HG03460 (cell line): ENCODE measurements around the gene TRIM31.

Experiments used
- ATAC-seq: cut with Tn5 transposase; IDR thresholded peaks from one replicate; pipeline ENCODE4 v1.9.1; 2021; ENCODE audit not compliant: unreplicated experiment

The TRIM31 gene, protein sequence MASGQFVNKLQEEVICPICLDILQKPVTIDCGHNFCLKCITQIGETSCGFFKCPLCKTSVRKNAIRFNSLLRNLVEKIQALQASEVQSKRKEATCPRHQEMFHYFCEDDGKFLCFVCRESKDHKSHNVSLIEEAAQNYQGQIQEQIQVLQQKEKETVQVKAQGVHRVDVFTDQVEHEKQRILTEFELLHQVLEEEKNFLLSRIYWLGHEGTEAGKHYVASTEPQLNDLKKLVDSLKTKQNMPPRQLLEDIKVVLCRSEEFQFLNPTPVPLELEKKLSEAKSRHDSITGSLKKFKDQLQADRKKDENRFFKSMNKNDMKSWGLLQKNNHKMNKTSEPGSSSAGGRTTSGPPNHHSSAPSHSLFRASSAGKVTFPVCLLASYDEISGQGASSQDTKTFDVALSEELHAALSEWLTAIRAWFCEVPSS

GRCh38 chr6:30113003-30113759, at the start of gene TRIM31:
TSS of gene TRIM31 (minus strand) at chr6:30113090. CDS start at chr6:30112805, 285 bp downstream.
- no peak for ATAC-seq

DNA sequence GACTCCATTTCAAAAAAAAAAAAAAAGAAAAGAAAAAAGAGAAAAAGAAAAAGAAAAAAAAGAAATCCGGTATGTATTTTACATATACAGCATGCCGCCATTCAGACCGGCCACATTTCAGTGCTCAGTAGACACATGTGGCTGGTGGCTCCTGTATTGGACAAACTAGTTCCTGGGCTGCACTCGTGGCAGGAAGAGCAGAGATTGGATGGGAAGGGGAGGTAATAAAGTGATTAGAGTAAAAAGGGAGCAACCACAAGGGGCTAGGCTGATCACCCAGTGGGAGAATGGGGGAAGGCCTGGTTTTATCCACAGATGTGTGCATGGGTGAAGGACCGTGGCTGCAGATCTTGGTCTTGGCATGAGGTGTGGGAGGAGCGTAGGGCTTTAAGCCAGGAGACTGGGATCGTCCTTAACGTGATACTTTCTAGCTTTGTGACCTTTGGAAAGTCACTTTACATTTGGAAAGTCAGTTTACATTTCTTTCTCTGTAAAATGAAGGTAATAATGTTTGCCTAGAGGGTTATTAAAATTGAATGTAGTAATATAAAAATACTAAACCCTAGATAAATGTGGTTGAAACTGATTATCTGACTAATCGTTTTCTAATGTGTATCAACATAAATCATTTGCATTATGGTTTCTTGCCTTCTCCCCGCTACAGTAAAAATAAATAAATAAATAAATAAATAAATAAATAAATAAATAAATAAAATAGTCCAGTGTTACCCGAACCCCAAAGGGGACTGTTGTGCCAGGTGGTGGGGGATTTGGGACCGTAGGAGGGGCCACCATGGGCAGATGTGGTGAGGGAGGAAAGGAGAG, 49.6 kb upstream of the TRIM31 start:
- ATAC-seq: no peak

DNA sequence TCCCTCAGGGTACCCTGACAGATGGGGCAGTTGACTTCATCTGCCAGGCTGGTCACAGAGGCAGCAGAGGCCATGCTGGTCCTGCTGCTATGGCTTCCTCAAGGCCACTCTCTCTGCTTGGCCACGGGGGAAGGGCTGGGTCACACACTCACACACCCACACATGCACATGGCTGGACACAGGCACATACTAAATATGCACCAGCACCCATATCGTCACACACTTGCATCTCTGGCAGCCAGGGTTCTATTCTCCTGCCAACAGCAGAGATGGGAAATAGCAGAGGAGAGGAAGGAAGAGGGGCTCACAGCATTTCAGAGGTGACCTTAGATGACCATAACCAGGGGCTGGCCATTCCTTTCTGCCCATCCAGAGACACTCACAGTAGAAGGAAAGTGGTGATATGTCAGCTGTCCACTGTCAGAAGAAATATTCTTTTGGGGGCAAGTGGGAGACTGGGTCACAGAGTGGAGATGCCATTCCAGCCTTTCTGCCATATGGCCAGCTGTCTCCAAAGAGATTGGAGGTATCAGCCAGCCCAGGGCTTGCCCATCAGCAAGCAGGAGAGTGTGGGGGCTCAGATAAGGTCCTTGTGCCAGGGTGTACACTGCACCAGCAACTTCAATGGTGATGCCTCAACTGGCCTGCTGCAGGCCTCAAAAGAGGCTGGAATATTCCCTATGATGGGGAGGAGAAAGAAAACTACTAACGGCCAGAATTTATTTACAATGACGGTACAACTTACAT, 48.1 kb upstream of the TRIM31 start, which contains the start of gene TRIM10:
TRIM10 (minus strand) TSS at position 427 of the 747 bp plus-strand sequence; CDS start at position 74, 353 bp downstream.
- ATAC-seq: no peak

DNA sequence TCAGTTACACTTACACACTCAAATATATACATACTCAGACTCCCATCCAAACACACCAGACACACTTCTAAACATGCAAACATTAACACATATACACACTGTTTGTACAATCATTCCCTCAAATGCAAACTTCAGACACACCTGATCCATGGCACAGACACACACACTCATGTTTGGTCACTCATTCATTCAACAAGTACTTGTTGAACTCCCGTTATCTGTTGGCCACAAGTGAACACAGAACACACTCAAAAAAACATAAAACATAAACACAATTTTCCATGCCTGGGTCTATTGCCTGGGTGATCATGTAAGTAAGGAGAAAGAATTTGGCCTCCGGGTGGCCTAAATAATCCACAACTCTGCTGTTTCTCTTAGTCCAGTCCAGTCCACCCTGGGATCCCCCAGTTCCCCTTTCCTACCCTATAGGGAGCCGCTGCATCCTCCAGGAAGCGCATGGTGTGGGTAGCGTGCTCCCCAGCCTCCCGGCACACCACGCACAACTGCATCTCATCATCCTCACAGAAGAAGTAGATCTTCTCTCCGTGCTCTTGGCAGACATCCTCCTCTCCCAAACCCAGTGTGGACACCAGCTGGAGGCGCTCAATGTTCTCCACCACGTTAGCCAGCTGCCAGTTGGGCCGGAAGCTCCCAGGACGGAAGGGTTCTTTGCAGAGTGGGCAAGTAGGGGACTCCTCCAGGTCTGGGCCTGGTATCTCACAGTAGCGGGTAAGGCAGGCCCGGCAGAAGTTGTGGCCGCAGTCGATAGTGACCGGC, 47.3 kb upstream of the TRIM31 start:
- no peak for ATAC-seq

DNA sequence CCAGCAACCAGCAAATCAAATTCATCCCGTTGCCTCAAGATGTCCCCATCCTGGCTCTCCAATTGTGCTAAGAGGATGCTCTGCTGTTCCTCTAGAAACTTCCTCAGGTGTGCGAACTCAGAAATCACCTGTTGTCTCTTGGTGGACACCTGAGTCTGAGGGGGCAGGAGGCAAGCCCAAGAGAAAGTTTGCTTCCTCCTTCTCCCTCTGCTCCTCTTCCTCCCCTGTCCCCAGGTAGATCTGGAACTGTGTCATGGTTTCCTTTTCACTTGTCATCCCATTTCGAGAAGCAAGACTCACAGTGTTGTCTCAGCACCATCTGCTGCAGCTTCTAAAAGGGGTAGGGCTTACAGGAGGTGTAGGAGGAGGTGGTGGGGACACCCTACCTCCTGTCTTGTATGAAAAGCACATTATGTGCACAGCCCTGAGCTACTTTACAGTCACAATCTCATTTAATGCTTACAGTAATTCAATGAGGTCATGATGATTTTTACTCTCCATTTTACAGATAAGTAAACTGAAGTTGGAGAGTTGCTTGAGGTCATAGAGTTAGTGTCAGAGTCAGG, 45.7 kb upstream of the TRIM31 start:
- ATAC-seq: no peak

- ATAC-seq: no peak
These were observed 45.1 kb upstream of the TRIM31 start for GRCh38 chr6:30157999-30158398.

GRCh38 chr6:30157581-30157980, 44.7 kb upstream of the TRIM31 start:
- ATAC-seq: no peak

GRCh38 chr6:30156774-30157173, 43.9 kb upstream of the TRIM31 start:
- no peak for ATAC-seq

DNA sequence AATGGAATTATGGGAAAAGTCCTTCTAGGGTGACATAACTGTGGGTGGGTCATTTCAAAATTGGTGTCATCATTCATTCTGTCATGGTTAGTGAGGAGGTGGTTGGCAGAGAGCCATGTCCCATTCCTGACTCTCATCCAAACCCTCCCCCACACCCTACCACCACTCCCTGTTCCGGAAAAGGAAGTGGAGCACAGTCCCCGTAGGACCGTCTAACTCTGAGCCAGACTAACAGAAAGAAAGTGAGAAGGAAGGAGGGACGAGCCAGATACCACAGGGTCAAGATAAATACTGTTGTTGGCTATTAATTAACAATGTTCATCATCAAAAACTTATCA, 43.3 kb upstream of the TRIM31 start:
- ATAC-seq: no peak

DNA sequence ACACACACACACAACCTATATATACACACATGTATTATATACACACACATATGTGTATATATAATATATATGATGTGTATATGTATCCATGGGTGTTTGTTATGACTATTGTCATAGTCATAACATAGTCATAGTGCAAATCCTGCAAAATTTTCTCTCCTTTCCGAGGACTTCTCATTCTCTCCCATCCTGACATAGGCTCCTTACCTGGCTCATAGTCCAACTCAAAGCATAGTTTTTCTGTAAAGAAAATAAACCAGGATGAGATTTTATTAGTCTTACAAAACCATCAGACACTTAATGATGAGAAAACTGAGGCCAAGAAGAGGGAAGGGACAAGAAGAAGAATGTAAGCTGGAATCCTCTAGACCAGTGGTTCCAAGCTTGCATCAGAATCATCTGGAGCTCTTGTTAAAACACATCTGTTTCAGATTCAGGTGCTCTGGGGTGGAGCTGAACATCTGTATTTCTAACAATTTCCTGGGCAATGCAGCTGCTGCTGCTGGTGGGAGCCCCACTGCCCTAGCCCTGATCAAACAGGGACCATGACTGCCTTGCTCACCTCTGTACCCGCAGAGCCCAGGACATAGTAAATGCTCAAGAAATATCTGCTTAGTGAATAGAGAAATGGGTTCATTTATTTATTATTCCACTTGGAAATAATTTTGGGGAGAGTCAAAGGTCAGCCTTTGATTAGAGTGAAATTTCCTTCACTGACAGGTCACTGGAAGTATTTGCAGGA, 42.8 kb upstream of the TRIM31 start:
- ATAC-seq: no peak

DNA sequence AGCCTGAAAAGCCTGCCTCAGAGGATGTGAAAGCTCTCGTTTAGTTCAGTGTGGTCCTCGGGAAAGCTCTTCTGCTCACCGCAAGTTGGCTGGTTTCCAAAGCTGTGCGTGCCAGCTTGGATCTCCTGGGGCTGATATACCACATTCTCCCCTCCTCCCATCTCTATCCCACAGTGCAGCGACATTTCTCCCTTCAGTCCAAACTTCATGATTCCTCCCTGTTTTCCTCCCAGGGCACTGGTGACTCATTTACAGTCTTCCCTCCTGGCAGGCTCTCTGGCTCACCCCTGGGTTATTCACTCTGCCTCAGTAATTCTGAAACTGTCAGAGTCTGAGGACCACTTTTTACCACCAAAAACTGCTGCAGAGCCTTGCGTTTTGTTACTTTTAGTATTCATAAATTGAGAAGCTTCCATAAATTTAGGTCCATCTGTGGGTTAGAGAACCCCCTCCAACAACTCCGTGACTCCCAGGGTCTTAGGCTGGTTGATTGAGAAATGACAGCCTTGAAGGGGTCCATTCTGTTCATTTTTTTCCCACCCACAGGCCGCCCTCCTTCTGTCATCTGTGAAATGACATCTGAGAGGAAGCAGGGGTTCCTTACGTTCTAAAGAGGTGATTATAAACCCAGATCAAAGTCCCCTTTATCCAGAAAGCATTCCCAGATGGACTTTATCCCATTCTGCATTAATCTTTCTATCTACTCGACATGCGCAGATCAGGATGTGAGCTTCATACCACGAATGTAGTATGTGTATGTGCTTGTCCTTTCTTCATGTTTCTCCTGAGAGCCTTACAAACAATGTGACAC, 42.0 kb upstream of the TRIM31 start:
- ATAC-seq: no peak

DNA sequence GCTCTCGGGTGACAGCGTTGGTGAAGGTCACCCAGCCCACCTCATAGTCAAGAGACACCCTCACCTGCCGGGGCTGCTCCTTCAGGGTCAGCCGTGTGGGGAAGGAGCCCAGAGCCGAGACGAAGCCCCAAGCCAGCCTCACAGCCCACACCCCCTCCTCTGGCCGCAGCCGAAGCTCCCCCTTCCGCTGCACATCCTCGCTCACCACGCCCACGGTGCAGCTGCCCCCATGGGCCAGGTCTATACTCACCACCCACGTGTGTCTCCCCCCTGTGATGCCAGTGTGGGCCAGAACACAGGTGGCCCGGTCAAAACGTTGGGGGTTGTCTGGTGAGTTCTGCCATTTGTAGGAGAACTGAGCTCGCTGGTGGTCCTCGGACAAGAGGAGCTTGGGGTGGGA, 41.2 kb upstream of the TRIM31 start:
- no peak for ATAC-seq

DNA sequence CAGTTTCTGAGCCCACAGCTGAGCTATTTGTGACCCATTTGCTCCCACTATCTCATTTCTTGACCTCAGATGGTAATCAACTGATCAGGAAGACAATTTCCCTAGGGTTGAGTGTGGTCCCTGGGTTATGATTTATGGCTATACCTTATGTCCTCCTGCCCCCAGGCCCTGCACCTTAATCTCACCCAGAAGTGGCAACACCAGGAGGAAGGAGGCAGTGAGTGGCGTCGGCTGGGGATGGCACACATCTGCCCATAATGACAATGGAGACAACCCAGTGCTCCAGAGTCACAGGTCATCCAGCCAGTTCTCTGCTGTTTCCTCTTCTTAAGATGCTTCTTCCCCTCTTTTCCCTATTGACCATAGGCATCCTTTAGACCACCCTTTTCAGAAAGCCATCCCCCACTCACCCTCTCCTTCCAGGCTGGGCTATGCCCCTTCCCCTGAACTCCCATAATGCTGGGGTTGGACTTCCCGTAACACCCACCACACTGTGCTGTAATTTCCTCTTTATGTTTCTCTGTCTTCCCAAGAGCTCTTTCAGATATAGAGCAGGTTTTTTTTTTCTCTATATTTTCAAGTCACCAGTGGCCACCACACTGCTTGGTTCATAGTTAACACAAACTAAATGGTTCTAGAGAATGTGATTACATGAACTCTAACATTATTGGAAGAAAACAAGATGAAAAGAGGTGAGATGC, 40.2 kb upstream of the TRIM31 start:
- ATAC-seq: no peak

DNA sequence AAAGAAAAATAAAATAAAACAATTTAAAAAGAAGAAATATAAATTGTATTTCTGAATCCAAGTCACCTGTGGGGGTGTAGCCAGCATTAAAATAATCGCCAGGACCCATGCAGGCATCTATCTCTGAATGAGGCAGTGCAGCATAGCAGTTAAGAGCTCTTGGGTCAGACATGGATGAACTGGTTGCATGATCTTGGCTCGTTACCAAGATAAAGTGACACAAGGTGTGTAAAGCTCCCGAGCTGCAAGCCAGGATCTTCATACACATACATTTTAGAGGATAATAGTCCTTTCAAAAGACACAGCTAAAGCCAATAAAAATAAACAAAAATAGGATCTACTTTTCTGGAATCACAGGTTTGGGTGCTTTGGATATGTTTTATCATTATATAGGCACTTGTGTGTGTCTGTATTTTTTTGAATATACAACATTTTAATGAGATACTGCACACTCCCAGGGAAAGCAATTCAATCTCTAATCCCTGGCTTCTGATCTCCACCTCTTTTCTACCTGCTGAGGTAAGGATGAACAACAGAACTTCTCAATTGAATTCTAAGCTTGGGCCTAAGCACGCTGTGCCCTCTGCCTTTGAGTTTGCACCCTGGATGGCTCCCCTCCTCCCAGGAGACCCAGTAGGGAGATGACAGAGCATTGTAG, 39.3 kb upstream of the TRIM31 start:
- ATAC-seq: no peak

DNA sequence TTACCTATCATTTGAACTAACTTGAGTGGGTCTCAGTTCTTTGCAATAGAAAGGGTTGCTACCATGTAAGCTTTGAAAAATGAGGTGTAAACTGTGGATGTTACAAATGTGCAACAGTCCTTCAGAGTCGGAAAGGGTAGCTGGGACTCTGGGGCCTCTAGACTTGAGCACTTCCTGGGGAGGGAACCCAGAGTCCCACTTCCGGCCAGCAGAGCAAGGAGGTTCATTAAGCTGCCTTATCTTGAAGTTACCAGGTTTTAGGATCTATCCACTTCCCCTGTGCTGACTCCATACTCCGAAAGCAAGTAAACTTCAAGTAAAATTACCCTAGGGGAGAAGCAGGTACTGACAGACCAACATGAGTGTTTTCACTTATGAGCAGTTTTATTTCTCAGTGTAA, 38.7 kb upstream of the TRIM31 start:
- no peak for ATAC-seq

- ATAC-seq: no peak
These were observed 37.9 kb upstream of the TRIM31 start for GRCh38 chr6:30150671-30151395.
